ENCODE data around the gene CLC.

CLC gene

GRCh38 chr19:39710333-39710890 lies 27.4 kb downstream of the CLC start:
- no peak overlapping the region for H3K4me3 ChIP-seq (ENCODE audit: low read length)
- H3K9me2 ChIP-seq (replicated peaks; ENCODE audit: control insufficient read depth, low read length), result no peaks in the 10 kb centered on the region
- no peak overlapping the region for H3K27ac ChIP-seq (ENCODE audit: low read depth, low read length)
- no peaks in the 10 kb centered on the region for H3K27me3 ChIP-seq (ENCODE audit: control insufficient read depth, low read length)
- TF ChIP-seq EZH2phosphoT487 (IDR thresholded peaks at IDR 0.05; ENCODE audit: borderline replicate concordance, low read length), result no peak
- no peak for TF ChIP-seq CTCF (IDR thresholded peaks at IDR 0.05; ENCODE audit: low read depth, low read length, poor library complexity, severe bottlenecking)
- no peak overlapping the region for H3K4me2 ChIP-seq (ENCODE audit: low read length)
- H3K36me3 ChIP-seq (ENCODE audit: control insufficient read depth, low read length), result no peaks in the 10 kb centered on the region
- no peaks in the 10 kb centered on the region for H3K9me3 ChIP-seq (ENCODE audit: control insufficient read depth, insufficient read depth, low read length)
- H3F3A ChIP-seq (ENCODE audit: control insufficient read depth, insufficient read depth), result no peaks in the 10 kb centered on the region
- no peaks in the 10 kb centered on the region for H3K79me2 ChIP-seq (ENCODE audit: control insufficient read depth, low read length)
- H4K20me1 ChIP-seq (ENCODE audit: control insufficient read depth, insufficient read depth, low read depth, low read length), result no peaks in the 10 kb centered on the region
- H3K4me1 ChIP-seq (ENCODE audit: control insufficient read depth, low read length), result no peaks in the 10 kb centered on the region

- Histone ChIP-seq H3K4me2 (ENCODE audit: low read length) (no peak overlapping the region), H3K79me2 (ENCODE audit: control insufficient read depth, low read length) (no peaks in the 10 kb centered on the region), H3K9me3 (ENCODE audit: control insufficient read depth, insufficient read depth, low read length) (no peaks in the 10 kb centered on the region), H3K4me3 (ENCODE audit: low read length) (no peak overlapping the region), H3K27me3 (ENCODE audit: control insufficient read depth, low read length) (no peaks in the 10 kb centered on the region; the same call in 1 of the 2 replicates), H3K4me1 (ENCODE audit: control insufficient read depth, low read length) (no peaks in the 10 kb centered on the region), H3K27ac (ENCODE audit: low read depth, low read length) (no peak overlapping the region), H3K36me3 (ENCODE audit: control insufficient read depth, low read length) (no peaks in the 10 kb centered on the region), H3F3A (ENCODE audit: control insufficient read depth, insufficient read depth) (no peaks in the 10 kb centered on the region), H4K20me1 (ENCODE audit: control insufficient read depth, insufficient read depth, low read depth, low read length) (no peaks in the 10 kb centered on the region), H3K9me2 (replicated peaks; ENCODE audit: control insufficient read depth, low read length) (no peaks in the 10 kb centered on the region)
- TF ChIP-seq EZH2phosphoT487 (IDR thresholded peaks at IDR 0.05; ENCODE audit: borderline replicate concordance, low read length) (no peak), CTCF (IDR thresholded peaks at IDR 0.05; ENCODE audit: low read depth, low read length, poor library complexity, severe bottlenecking) (no peak)
These were observed 28.6 kb downstream of the CLC start for GRCh38 chr19:39709026-39709872.

- Histone ChIP-seq H3K4me2 (ENCODE audit: low read length) (no peak overlapping the region), H3F3A (ENCODE audit: control insufficient read depth, insufficient read depth) (no peaks in the 10 kb centered on the region), H3K4me1 (ENCODE audit: control insufficient read depth, low read length) (no peaks in the 10 kb centered on the region), H3K9me3 (ENCODE audit: control insufficient read depth, insufficient read depth, low read length) (no peaks in the 10 kb centered on the region), H3K36me3 (ENCODE audit: control insufficient read depth, low read length) (no peaks in the 10 kb centered on the region), H3K27me3 (ENCODE audit: control insufficient read depth, low read length) (no peaks in the 10 kb centered on the region; the same call in 1 of the 2 replicates), H4K20me1 (ENCODE audit: control insufficient read depth, insufficient read depth, low read depth, low read length) (no peaks in the 10 kb centered on the region), H3K9me2 (replicated peaks; ENCODE audit: control insufficient read depth, low read length) (no peaks in the 10 kb centered on the region), H3K79me2 (ENCODE audit: control insufficient read depth, low read length) (no peaks in the 10 kb centered on the region), H3K4me3 (ENCODE audit: low read length) (no peak overlapping the region), H3K27ac (ENCODE audit: low read depth, low read length) (no peak overlapping the region)
- TF ChIP-seq CTCF (IDR thresholded peaks at IDR 0.05; ENCODE audit: low read depth, low read length, poor library complexity, severe bottlenecking) (no peak), EZH2phosphoT487 (IDR thresholded peaks at IDR 0.05; ENCODE audit: borderline replicate concordance, low read length) (no peak)
These were observed 29.2 kb downstream of the CLC start for GRCh38 chr19:39708594-39708993.
